GM19328 (cell line): ENCODE measurements around the gene PUS3.
"Not testable (repeated sequence)": the region's sequence is repeated elsewhere in the genome, so short reads cannot be mapped to it uniquely, and the experiment has no call there.

Experiments
- ATAC-seq: cut with Tn5 transposase; IDR thresholded peaks from one replicate; pipeline ENCODE4 v1.9.1; 2021; ENCODE audit warnings: mild to moderate bottlenecking, moderate library complexity; ENCODE audit not compliant: unreplicated experiment

Gene PUS3

DNA sequence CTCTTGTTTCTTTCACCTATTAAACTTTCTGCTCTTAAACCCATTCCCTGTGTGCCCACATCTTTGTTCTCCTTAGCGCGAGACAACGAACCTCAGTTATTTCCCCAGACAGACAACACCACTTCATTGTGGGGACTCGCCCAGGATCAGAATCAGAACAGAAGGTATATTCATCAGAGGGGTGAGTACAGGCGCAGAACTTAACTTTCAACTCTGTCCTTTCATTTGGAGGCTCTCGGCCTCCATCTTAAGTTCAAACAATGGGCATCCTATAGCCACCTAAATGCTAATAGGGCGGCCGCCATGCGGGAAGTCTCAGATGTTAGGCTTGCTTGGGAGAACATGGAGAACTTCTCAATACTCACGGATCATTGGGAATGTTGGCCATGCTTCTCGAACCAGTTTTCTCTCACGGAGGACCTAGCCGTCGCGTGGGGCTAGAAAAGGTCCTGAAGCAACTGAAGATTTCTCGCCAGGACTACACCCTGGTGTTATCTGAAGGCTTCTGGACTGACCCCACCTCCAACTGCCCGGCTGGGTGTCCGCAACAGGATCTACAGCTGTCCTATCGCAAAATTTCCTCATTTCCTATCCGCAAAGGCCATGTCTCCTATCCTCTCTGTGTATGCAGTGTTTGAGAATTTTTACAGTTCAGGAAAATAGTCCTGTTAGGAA, 29.0 kb downstream of the PUS3 start:
- ATAC-seq: no peak

DNA sequence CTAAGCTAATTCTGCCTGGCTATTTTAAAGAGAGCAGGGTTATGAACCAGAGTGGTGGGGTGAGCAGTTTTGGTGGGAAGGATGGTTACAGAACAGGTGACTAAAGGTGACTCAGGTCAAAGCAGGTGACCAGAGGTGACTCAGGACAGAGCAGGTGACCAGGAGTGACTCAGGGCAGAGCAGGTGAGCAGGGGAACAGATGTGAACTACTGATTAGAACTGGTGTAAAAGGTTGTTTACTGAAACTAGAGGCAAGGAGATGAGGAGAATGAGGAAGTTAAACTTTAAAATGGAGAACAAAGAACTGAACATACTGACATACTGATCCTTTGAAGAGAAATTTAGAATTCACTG, 30.9 kb downstream of the PUS3 start:
- ATAC-seq: no peak

DNA sequence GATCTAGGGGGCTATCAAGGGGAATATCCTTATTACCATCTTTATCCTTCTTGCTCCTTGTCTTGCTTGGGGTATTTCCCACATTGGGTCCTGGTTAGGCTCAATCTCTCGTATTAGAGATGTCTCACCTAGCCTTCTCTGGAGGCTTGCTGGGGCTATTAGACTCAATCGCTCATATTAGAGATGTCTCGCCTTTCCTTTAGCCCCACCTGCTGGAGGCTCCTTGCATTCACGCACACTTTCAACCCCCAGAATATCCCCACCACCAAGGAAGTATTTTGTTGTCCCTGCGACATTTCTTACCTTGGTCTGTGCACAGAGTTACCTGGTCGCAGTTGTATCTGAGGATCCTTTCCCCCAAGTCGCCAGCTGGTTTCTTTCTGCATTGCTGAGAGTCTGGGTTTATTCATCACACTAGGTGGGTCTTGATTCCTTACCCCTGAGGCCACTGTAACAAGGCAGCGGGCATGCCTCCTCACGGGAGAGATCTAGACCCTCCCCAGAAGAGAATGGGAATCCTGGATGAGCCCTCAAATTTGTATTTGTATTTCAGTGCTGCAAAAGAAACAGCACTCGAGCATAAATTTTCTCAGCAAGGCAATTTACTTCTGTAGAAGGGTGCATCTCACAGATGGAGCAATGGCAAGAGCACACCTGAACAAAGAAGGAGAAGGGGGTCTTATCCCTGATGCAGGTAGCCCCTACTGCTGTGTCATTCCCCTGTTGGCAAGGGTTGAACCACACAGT, 31.4 kb downstream of the PUS3 start:
- no peak for ATAC-seq

DNA sequence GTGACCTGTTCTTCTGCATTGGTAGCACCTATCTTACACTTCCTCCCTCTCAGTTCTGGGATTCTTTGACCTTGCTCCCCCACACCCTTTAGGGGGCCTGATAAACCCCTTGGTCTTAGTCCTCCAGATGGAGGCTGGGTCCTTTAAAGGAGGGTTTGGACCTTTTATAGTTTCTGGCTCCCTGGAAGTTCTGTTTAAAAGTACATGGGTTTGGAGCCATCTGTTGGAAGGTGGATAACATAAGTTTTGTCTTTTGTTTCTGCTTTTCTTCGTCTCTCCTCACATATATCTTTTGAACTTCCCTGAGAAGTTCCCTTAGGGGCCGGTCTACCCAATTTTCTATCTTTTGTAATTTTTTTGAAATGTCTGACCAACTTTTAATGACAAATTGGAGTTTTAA, 33.5 kb downstream of the PUS3 start:
- ATAC-seq: no peak

DNA sequence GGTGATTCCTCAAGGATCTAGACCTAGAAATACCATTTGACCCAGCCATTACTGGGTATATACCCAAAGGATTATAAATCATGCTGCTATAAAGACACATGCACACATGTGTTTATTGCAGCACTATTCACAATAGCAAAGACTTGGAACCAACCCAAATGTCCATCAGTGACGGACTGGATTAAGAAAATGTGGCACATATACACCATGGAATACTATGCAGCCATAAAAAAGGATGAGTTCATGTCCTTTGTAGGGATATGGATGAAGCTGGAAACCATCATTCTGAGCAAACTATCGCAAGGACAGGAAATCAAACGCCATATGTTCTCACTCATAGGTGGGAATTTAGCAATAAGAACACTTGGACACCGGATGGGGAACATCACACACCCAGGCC, 37.7 kb downstream of the PUS3 start:
- not testable (repeated sequence) for ATAC-seq

DNA sequence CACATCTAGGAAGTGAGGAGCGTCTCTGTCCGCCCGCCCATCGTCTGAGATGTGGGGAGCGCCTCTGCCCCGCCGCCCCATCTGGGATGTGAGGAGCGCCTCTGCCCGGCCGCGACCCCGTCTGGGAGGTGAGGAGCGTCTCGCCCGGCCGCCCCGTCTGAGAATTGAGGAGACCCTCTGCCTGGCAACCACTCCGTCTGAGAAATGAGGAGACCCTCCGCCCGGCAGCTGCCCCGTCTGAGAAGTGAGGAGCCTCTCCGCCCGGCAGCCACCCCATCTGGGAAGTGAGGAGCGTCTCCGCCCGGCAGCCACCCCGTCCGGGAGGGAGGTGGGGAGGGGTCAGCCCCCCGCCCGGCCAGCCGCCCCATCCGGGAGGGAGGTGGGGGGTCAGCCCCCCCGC, 40.2 kb downstream of the PUS3 start:
- not testable (repeated sequence) for ATAC-seq

DNA sequence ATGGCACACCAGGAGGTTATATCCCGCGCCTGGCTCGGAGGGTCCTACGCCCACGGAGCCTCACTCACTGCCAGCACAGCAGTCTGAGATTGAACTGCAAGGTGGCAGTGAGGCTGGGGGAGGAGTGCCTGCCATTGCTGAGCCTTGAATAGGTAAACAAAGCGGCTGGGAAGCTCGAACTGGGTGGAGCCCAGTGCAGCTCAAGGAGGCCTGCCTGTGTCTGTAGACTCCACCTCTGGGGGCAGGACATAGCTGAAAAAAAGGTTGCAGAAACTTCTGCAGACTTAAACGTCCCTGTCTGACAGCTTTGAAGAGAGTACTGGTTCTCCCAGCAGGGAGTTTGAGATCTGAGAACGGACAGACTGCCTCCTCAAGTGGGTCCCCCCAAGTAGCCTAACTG, 45.3 kb downstream of the PUS3 start:
- not testable (repeated sequence) for ATAC-seq

DNA sequence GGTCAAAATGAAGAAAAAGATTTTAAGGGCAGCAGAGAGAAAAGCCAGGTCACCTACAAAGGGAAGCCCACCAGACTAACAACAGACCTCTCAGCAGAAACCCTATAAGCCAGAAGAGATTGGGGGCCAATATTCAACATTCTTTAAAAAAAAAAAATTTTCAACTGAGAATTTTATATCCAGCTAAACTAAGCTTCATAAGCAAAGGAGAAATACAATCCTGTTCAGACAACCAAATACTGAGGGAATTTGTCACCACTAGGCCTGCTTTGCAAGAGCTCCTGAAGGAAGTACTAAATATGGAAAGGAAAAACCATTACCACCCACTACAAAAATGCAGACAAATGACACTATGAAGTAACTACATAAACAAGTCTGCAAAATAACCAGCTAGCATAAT, 56.8 kb downstream of the PUS3 start:
- ATAC-seq: no peak
